Upper lobe of left lung (tissue), 6 donors: ENCODE measurements around the gene JSRP1. TPM values are rescaled to one million over a fixed set of nuclear protein-coding genes. Genes with fewer than 3 reads are reported as not detected.

Experiments used
- ATAC-seq, 2 donors: fragments of 200-7000 bp; cut with Tn5 transposase; one replicate each; pipeline ENCODE4 v1.9.1; 2022; ENCODE audit warnings: mild to moderate bottlenecking in 2 of 2, moderate library complexity in 2 of 2; ENCODE audit not compliant: low FRiP score in 2 of 2
- DNase-seq, 2 donors: peaks; one replicate each; pipeline ENCODE4 v3.0.0-alpha.2; 2019 to 2020
- H3K27ac ChIP-seq, 4 donors: fragments of 200-600 bp; sonication (generic); one replicate each; pipeline ENCODE4 v1.5.1; 2016 to 2019
- H3K27me3 ChIP-seq, 4 donors: fragments of 200-600 bp; sonication (generic); one replicate each; pipeline ENCODE4 v1.5.1; 2017 to 2019
- H3K36me3 ChIP-seq, 4 donors: fragments of 200-600 bp; sonication (generic); one replicate each; pipeline ENCODE4 v1.5.1; 2016 to 2019
- H3K4me1 ChIP-seq, 4 donors: fragments of 200-600 bp; sonication (generic); one replicate each; pipeline ENCODE4 v1.5.1; 2018 to 2019
- H3K4me3 ChIP-seq, 4 donors: fragments of 200-600 bp; sonication (generic); one replicate each; pipeline ENCODE4 v1.5.1; 2017 to 2019; ENCODE audit warnings: mild to moderate bottlenecking in 2 of 4, moderate library complexity in 1 of 4
- H3K9me3 ChIP-seq, 4 donors: fragments of 200-600 bp; sonication (generic); one replicate each; pipeline ENCODE4 v1.5.1; 2018 to 2019
- EP300 ChIP-seq, 4 donors: sonication (generic); formaldehyde crosslinking; IDR thresholded peaks; one replicate each; pipeline ENCODE4 v1.5.1; 2017; ENCODE audit warnings: antibody characterized with exemption in 4 of 4, control low read depth in 2 of 4
- POLR2A ChIP-seq, 4 donors: fragments of 450-650 bp; IDR thresholded peaks; one replicate each; pipeline ENCODE4 v1.5.1; 2016 to 2017; ENCODE audit warnings: antibody characterized with exemption in 4 of 4, mild to moderate bottlenecking in 2 of 4
- POLR2AphosphoS5 ChIP-seq, 2 donors: sonication (generic); formaldehyde crosslinking; IDR thresholded peaks; one replicate each; pipeline ENCODE4 v1.5.1; 2017; ENCODE audit warnings: antibody characterized with exemption in 2 of 2
- WGBS, 2 donors: methylation state at CpG; one replicate each; pipeline ENCODE4 v1.1.5; 2017 to 2018; 5-methylcytosine and 5-hydroxymethylcytosine counted together
- total RNA-seq, 6 donors: library from RNA; depleted of rRNA in 4 of 6; stranded (reverse); fragments of >200 nt in 4 of 6; gene quantifications; one replicate each; pipeline versions ENCODE4 v1.1.0 to v1.2.1, GENCODE V29; 2016 to 2021
- TF ChIP-seq, protein P1 (sequence below), 6 experiments: fragments of 450-650 bp in 4 of 6; fragments of 200-600 bp in 2 of 6; sonication (generic) in 2 of 6; IDR thresholded peaks; one replicate each; pipeline ENCODE4 v1.5.1; 2016 to 2019; ENCODE audit warnings: antibody characterized with exemption in 6 of 6
- donor health status: DM: no; HTN: no; CAD: no; lungs with moderate emphysema.
- donor health status: DM: no; HTN: yes; CAD: no; lungs with severe emphysema.

JSRP1 gene
- total RNA-seq, 6 donors from 2014 or later, result 1.2 to 3.7 (median 1.7) TPM; not detected in 3

- Histone ChIP-seq H3K4me1 (peaks cover 0 to 4% (median 0%) of the 10 kb centered on the region in 4 donors), H3K9me3 (no peaks in the 10 kb centered on the region), H3K36me3 (peaks cover 35 to 98% (median 92%) of the 10 kb centered on the region in 4 donors), H3K4me3 (no peak overlapping the region), H3K27me3 (no peaks in the 10 kb centered on the region), H3K27ac (no peak overlapping the region)
- TF ChIP-seq, protein P1, sequence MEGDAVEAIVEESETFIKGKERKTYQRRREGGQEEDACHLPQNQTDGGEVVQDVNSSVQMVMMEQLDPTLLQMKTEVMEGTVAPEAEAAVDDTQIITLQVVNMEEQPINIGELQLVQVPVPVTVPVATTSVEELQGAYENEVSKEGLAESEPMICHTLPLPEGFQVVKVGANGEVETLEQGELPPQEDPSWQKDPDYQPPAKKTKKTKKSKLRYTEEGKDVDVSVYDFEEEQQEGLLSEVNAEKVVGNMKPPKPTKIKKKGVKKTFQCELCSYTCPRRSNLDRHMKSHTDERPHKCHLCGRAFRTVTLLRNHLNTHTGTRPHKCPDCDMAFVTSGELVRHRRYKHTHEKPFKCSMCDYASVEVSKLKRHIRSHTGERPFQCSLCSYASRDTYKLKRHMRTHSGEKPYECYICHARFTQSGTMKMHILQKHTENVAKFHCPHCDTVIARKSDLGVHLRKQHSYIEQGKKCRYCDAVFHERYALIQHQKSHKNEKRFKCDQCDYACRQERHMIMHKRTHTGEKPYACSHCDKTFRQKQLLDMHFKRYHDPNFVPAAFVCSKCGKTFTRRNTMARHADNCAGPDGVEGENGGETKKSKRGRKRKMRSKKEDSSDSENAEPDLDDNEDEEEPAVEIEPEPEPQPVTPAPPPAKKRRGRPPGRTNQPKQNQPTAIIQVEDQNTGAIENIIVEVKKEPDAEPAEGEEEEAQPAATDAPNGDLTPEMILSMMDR (IDR thresholded peaks at IDR 0.05), result no peak
- TF ChIP-seq POLR2A (IDR thresholded peaks at IDR 0.05), result no peak
- TF ChIP-seq POLR2AphosphoS5 (IDR thresholded peaks at IDR 0.05), result no peak
- no peak for TF ChIP-seq EP300 (IDR thresholded peaks at IDR 0.05)
- ATAC-seq, result no peak
- 93 to 96% methylated on average over 33 to 35 of the region's 48 CpGs for WGBS, 2 donors
- peak in 1 of 2 donors; percentile 82 for DNase-seq
Measured at GRCh38 chr19:2228157-2229030, 27.8 kb downstream of the JSRP1 start.

DNA sequence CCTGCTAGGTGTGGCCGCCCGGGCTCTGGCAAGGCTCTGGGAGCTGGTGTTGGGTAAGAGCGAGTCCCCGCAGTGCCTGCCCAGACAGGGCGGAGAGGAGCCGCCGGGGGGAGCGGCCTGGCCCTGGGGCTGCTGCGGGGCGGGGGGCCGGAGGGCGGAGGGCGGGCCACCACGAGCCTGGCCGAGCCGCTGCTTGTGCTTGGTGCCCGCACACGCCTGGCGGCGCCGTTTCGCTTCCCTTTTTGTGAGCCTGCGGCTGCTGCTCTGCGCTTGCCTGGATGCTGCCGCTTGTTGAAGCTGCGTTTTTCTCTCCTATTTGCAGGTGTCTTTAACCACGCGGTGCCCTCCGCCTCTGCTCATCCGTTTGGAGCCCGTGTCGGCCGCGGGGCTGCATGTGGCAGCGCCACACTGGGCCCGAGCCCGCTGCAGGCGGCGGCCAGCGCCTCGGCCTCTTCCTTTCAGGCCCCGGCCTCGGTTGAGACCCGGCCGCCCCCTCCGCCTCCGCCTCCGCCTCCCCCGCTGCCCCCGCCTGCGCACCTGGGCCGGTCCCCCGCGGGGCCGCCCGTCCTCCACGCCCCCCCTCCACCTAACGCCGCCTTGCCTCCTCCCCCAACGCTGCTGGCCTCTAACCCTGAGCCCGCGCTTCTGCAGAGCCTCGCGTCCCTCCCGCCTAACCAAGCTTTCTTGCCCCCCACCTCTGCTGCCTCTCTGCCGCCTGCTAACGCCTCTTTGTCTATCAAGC, 28.6 kb downstream of the JSRP1 start:
- H3K36me3 ChIP-seq, result peaks cover 34 to 100% (median 92%) of the 10 kb centered on the region in 4 donors
- TF ChIP-seq, protein P1 (IDR thresholded peaks at IDR 0.05), result no peak
- TF ChIP-seq POLR2AphosphoS5 (IDR thresholded peaks at IDR 0.05) (no peak), POLR2A (IDR thresholded peaks at IDR 0.05) (no peak), EP300 (IDR thresholded peaks at IDR 0.05) (no peak)
- 96% methylated on average over 48 to 50 of the region's 67 CpGs for WGBS, 2 donors
- H3K27me3 ChIP-seq, result no peaks in the 10 kb centered on the region
- no peak overlapping the region for H3K4me3 ChIP-seq
- H3K4me1 ChIP-seq, result no peaks in the 10 kb centered on the region
- H3K27ac ChIP-seq, result no peak overlapping the region
- H3K9me3 ChIP-seq, result no peaks in the 10 kb centered on the region
- peak in 1 of 2 donors; percentile 88 for DNase-seq
- ATAC-seq, result no peak

DNA sequence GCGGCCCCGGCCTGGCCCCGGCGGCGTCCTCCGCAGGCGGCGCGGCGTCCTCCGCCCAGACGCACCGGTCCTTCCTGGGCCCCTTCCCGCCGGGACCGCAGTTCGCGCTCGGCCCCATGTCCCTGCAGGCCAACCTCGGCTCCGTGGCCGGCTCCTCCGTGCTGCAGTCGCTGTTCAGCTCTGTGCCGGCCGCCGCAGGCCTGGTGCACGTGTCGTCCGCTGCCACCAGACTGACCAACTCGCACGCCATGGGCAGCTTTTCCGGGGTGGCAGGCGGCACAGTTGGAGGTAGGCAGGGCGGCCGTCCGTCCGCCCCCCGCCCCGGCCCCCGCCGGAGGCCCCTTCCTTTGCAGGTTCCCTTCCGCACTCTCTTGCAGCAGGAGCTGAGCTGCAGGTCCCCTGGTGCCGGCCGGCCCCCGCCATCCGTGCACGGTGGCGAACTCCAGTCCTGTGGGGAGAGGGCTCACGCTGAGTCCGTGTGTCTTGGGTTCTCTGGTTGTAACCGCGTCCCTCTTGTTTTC, 29.3 kb downstream of the JSRP1 start:
- Histone ChIP-seq H3K4me3 (no peak overlapping the region), H3K27ac (no peak overlapping the region), H3K27me3 (no peaks in the 10 kb centered on the region), H3K9me3 (no peaks in the 10 kb centered on the region), H3K36me3 (peaks cover 34 to 100% (median 93%) of the 10 kb centered on the region in 4 donors), H3K4me1 (no peaks in the 10 kb centered on the region)
- no peak for TF ChIP-seq EP300 (IDR thresholded peaks at IDR 0.05)
- TF ChIP-seq POLR2A (IDR thresholded peaks at IDR 0.05), result no peak
- TF ChIP-seq, protein P1 (IDR thresholded peaks at IDR 0.05), result no peak
- DNase-seq (peak in 1 of 2 donors; percentile 84), ATAC-seq (no peak)
- 96 to 97% methylated on average over 11 to 42 of the region's 53 CpGs for WGBS, 2 donors

DNA sequence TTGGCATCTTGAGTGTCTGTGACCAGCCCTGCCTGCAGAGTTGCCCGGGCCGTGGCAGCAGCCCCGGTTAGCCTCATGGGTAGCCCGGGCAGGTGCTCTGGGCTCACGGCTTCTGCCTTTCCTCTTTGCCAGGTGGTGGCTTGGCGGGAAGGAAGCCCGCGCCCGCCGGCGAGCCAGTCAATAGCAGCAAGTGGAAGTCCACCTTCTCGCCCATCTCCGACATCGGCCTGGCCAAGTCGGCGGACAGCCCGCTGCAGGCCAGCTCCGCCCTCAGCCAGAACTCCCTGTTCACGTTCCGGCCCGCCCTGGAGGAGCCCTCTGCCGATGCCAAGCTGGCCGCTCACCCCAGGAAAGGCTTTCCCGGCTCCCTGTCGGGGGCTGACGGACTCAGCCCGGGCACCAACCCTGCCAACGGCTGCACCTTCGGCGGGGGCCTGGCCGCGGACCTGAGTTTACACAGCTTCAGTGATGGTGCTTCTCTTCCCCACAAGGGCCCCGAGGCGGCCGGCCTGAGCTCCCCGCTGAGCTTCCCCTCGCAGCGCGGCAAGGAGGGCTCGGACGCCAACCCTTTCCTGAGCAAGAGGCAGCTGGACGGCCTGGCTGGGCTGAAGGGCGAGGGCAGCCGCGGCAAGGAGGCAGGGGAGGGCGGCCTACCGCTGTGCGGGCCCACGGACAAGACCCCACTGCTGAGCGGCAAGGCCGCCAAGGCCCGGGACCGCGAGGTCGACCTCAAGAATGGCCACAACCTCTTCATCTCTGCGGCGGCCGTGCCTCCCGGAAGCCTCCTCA, 30.0 kb downstream of the JSRP1 start:
- no peak overlapping the region for H3K27ac ChIP-seq
- H3K9me3 ChIP-seq, result no peaks in the 10 kb centered on the region
- H3K36me3 ChIP-seq, result peaks cover 34 to 100% (median 96%) of the 10 kb centered on the region in 4 donors
- WGBS, 2 donors, result 96 to 98% methylated on average over 17 to 48 of the region's 59 CpGs
- DNase-seq (peak in 1 of 2 donors; percentile 86), ATAC-seq (no peak)
- TF ChIP-seq POLR2AphosphoS5 (IDR thresholded peaks at IDR 0.05) (no peak), EP300 (IDR thresholded peaks at IDR 0.05) (no peak), POLR2A (IDR thresholded peaks at IDR 0.05) (no peak)
- TF ChIP-seq, protein P1 (IDR thresholded peaks at IDR 0.05), result no peak
- H3K4me3 ChIP-seq, result no peak overlapping the region
- H3K4me1 ChIP-seq, result no peaks in the 10 kb centered on the region
- no peaks in the 10 kb centered on the region for H3K27me3 ChIP-seq
